Thyroid gland (tissue), 4 donors: ENCODE measurements around the gene OLA1.

ENCODE experiments used
- CTCF ChIP-seq, 6 experiments: fragments of 200-600 bp in 3 of 6; fragments of 450-650 bp in 3 of 6; sonication (generic) in 3 of 6; IDR thresholded peaks; one replicate each; pipeline ENCODE4 v1.5.1; 2016 to 2019; ENCODE audit warnings: antibody characterized with exemption in 6 of 6, mild to moderate bottlenecking in 2 of 6, inconsistent platforms in 1 of 6, moderate library complexity in 1 of 6
- POLR2A ChIP-seq, 2 donors: fragments of 450-650 bp; IDR thresholded peaks; one replicate each; pipeline ENCODE4 v1.6.1; 2017; ENCODE audit warnings: antibody characterized with exemption in 2 of 2, mild to moderate bottlenecking in 2 of 2, moderate library complexity in 1 of 2

DNA sequence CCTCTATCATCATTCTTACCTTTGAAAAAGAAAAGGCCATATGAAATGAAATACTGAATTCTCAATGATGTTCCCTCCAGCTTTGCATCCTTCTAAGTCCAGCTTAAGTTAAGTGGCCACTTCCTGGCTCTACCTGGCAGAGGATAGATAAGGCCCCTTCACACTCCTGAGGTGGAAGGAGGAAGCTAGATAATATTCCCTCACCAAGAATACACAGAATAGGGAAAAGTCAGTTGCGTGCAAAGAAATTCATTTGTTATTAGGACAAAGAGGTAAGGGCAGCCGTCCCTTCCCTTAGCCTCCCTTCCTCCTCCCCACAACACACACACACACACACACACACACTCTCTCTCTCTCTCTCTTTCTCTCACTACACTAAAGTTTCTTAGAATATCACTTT is 37.5 kb downstream of the OLA1 start:
- no peak for TF ChIP-seq CTCF (IDR thresholded peaks at IDR 0.05)
- no peak for TF ChIP-seq POLR2A (IDR thresholded peaks at IDR 0.05)
